ENCODE measurements around the gene CADPS.

GRCh38 chr3:62359531-62359930 lies 515.7 kb downstream of the CADPS start:
- TF ChIP-seq CTCF (IDR thresholded peaks at IDR 0.05) (no peak), POLR2A (IDR thresholded peaks at IDR 0.05) (no peak)
